ENCODE data around the gene RAB14. TPM values are rescaled to one million over a fixed set of nuclear protein-coding genes. Genes with fewer than 3 reads are reported as not detected.

The RAB14 gene
- total and polyA plus RNA-seq, 2 donors (not counting 1 experiment from before 2014, with no cell fraction given) = 29.1 to 46.6 TPM

- TF ChIP-seq, protein P1, sequence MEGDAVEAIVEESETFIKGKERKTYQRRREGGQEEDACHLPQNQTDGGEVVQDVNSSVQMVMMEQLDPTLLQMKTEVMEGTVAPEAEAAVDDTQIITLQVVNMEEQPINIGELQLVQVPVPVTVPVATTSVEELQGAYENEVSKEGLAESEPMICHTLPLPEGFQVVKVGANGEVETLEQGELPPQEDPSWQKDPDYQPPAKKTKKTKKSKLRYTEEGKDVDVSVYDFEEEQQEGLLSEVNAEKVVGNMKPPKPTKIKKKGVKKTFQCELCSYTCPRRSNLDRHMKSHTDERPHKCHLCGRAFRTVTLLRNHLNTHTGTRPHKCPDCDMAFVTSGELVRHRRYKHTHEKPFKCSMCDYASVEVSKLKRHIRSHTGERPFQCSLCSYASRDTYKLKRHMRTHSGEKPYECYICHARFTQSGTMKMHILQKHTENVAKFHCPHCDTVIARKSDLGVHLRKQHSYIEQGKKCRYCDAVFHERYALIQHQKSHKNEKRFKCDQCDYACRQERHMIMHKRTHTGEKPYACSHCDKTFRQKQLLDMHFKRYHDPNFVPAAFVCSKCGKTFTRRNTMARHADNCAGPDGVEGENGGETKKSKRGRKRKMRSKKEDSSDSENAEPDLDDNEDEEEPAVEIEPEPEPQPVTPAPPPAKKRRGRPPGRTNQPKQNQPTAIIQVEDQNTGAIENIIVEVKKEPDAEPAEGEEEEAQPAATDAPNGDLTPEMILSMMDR (conservative IDR thresholded peaks at IDR 0.05 in 1 of 2, IDR thresholded peaks at IDR 0.05 in 1 of 2; ENCODE audit: low read depth in 1 of 2, low read length in 2 of 2) = no peak
- no peak for TF ChIP-seq EZH2 (IDR thresholded peaks at IDR 0.05; ENCODE audit: low read length, missing control alignments)
- Histone ChIP-seq H3K79me2 (ENCODE audit: control insufficient read depth, insufficient read depth, low read length) (peaks cover 97% of the 10 kb centered on the region), H4K20me1 (ENCODE audit: control insufficient read depth, extremely low read depth, insufficient read depth, low read length) (peaks cover 7% of the 10 kb centered on the region), H3K36me3 (ENCODE audit: control insufficient read depth, insufficient read depth, low read length) (no peaks in the 10 kb centered on the region), H3K27me3 (ENCODE audit: control insufficient read depth, insufficient read depth, low read length) (no peaks in the 10 kb centered on the region), H3K9ac (ENCODE audit: insufficient read depth, low read length) (no peak overlapping the region), H3K4me2 (ENCODE audit: extremely low read depth, insufficient read depth, low read length) (no peak overlapping the region), H3K4me3 (replicated peaks in 1 of 4; ENCODE audit: control extremely low read depth in 1 of 4, insufficient read depth in 1 of 4, low read depth in 3 of 4, low read length in 4 of 4) (no peak overlapping the region), H2AFZ (ENCODE audit: low read length) (no peak overlapping the region), H3K9me3 (ENCODE audit: control insufficient read depth, insufficient read depth, low read depth, low read length) (no peaks in the 10 kb centered on the region), H3K4me1 (ENCODE audit: control insufficient read depth, extremely low read depth, insufficient read depth, low read length) (peaks cover 6% of the 10 kb centered on the region), H3K27ac (ENCODE audit: insufficient read depth, low read length) (no peak overlapping the region)
- peak in 1 of 2 donors; percentile 27 for DNase-seq (ENCODE audit: low read depth in 2 of 2)
Measured at GRCh38 chr9:121192959-121193640, 8.6 kb downstream of the RAB14 start.

DNA sequence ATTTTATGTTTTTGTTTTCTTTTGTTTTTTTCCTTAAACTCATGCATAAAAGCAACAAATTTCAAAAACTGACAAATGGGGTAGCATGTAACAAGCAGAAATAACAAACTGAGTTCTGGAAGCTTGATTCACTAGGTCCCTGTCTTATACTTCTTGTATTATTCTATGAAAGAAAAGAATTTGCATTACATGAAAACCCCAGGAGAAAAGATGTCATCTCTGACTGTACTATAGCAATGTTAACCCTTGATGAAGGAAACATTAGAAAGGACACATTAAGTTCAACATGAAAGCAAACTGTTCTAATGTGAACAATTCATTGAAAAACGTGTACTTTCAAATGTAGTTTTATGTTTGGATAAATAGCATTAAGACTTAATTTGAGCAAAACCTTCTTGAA is 9.2 kb downstream of the RAB14 start:
- H2AFZ ChIP-seq (ENCODE audit: low read length) = no peak overlapping the region
- no peak for DNase-seq (ENCODE audit: low read depth in 2 of 2)
- peaks cover 5% of the 10 kb centered on the region for H4K20me1 ChIP-seq (ENCODE audit: control insufficient read depth, extremely low read depth, insufficient read depth, low read length)
- no peak overlapping the region for H3K4me2 ChIP-seq (ENCODE audit: extremely low read depth, insufficient read depth, low read length)
- no peaks in the 10 kb centered on the region for H3K9me3 ChIP-seq (ENCODE audit: control insufficient read depth, insufficient read depth, low read depth, low read length)
- no peak for TF ChIP-seq EZH2 (IDR thresholded peaks at IDR 0.05; ENCODE audit: low read length, missing control alignments)
- TF ChIP-seq, protein P1 (conservative IDR thresholded peaks at IDR 0.05 in 1 of 2, IDR thresholded peaks at IDR 0.05 in 1 of 2; ENCODE audit: low read depth in 1 of 2, low read length in 2 of 2) = no peak
- peaks cover 97% of the 10 kb centered on the region for H3K79me2 ChIP-seq (ENCODE audit: control insufficient read depth, insufficient read depth, low read length)
- peaks cover 8% of the 10 kb centered on the region for H3K4me1 ChIP-seq (ENCODE audit: control insufficient read depth, extremely low read depth, insufficient read depth, low read length)
- no peak overlapping the region for H3K27ac ChIP-seq (ENCODE audit: insufficient read depth, low read length)
- no peak overlapping the region for H3K4me3 ChIP-seq (replicated peaks in 1 of 4; ENCODE audit: control extremely low read depth in 1 of 4, insufficient read depth in 1 of 4, low read depth in 3 of 4, low read length in 4 of 4)
- H3K36me3 ChIP-seq (ENCODE audit: control insufficient read depth, insufficient read depth, low read length) = no peaks in the 10 kb centered on the region
- no peak overlapping the region for H3K9ac ChIP-seq (ENCODE audit: insufficient read depth, low read length)
- no peaks in the 10 kb centered on the region for H3K27me3 ChIP-seq (ENCODE audit: control insufficient read depth, insufficient read depth, low read length)

GRCh38 chr9:121191235-121191634 is 10.4 kb downstream of the RAB14 start:
- no peak for DNase-seq (ENCODE audit: low read depth in 2 of 2)
- H3K79me2 ChIP-seq (ENCODE audit: control insufficient read depth, insufficient read depth, low read length) = peaks cover 91% of the 10 kb centered on the region
- no peaks in the 10 kb centered on the region for H3K36me3 ChIP-seq (ENCODE audit: control insufficient read depth, insufficient read depth, low read length)
- no peak overlapping the region for H3K27ac ChIP-seq (ENCODE audit: insufficient read depth, low read length)
- no peak overlapping the region for H3K4me3 ChIP-seq (replicated peaks in 1 of 4; ENCODE audit: control extremely low read depth in 1 of 4, insufficient read depth in 1 of 4, low read depth in 3 of 4, low read length in 4 of 4)
- no peak overlapping the region for H2AFZ ChIP-seq (ENCODE audit: low read length)
- H3K27me3 ChIP-seq (ENCODE audit: control insufficient read depth, insufficient read depth, low read length) = no peaks in the 10 kb centered on the region
- H3K4me2 ChIP-seq (ENCODE audit: extremely low read depth, insufficient read depth, low read length) = no peak overlapping the region
- H3K9ac ChIP-seq (ENCODE audit: insufficient read depth, low read length) = no peak overlapping the region
- H4K20me1 ChIP-seq (ENCODE audit: control insufficient read depth, extremely low read depth, insufficient read depth, low read length) = peaks cover 4% of the 10 kb centered on the region
- TF ChIP-seq, protein P1 (conservative IDR thresholded peaks at IDR 0.05 in 1 of 2, IDR thresholded peaks at IDR 0.05 in 1 of 2; ENCODE audit: low read depth in 1 of 2, low read length in 2 of 2) = no peak
- no peak for TF ChIP-seq EZH2 (IDR thresholded peaks at IDR 0.05; ENCODE audit: low read length, missing control alignments)
- H3K9me3 ChIP-seq (ENCODE audit: control insufficient read depth, insufficient read depth, low read depth, low read length) = no peaks in the 10 kb centered on the region
- peaks cover 5% of the 10 kb centered on the region for H3K4me1 ChIP-seq (ENCODE audit: control insufficient read depth, extremely low read depth, insufficient read depth, low read length)
